Upper lobe of left lung (tissue), 4 donors: ENCODE measurements around the gene PRKAG2.

Source experiments
- CTCF ChIP-seq, 6 experiments: fragments of 450-650 bp in 4 of 6; fragments of 200-600 bp in 2 of 6; sonication (generic) in 2 of 6; IDR thresholded peaks; one replicate each; pipeline ENCODE4 v1.5.1; 2016 to 2019; ENCODE audit warnings: antibody characterized with exemption in 6 of 6
- EP300 ChIP-seq, 4 donors: sonication (generic); formaldehyde crosslinking; IDR thresholded peaks; one replicate each; pipeline ENCODE4 v1.5.1; 2017; ENCODE audit warnings: antibody characterized with exemption in 4 of 4, control low read depth in 2 of 4
- POLR2A ChIP-seq, 4 donors: fragments of 450-650 bp; IDR thresholded peaks; one replicate each; pipeline ENCODE4 v1.5.1; 2016 to 2017; ENCODE audit warnings: antibody characterized with exemption in 4 of 4, mild to moderate bottlenecking in 2 of 4
- POLR2AphosphoS5 ChIP-seq, 2 donors: sonication (generic); formaldehyde crosslinking; IDR thresholded peaks; one replicate each; pipeline ENCODE4 v1.5.1; 2017; ENCODE audit warnings: antibody characterized with exemption in 2 of 2

- TF ChIP-seq POLR2A (IDR thresholded peaks at IDR 0.05): no peak
- no peak for TF ChIP-seq CTCF (IDR thresholded peaks at IDR 0.05)
- TF ChIP-seq EP300 (IDR thresholded peaks at IDR 0.05): no peak
- TF ChIP-seq POLR2AphosphoS5 (IDR thresholded peaks at IDR 0.05): no peak
Observed at GRCh38 chr7:151524331-151524730, 352.6 kb downstream of the PRKAG2 start.
